Activated naive CD4-positive, alpha-beta T cell treated with anti-CD3 and anti-CD28 coated beads for 36 hours (primary cell): ENCODE results near the gene ELANE. TPM values are rescaled to one million over a fixed set of nuclear protein-coding genes. Genes with fewer than 3 reads are reported as not detected.
"Not testable (repeated sequence)": the region's sequence is repeated elsewhere in the genome, so short reads cannot be mapped to it uniquely, and the experiment has no call there.

Experiments used
- CTCF ChIA-PET: fragments of 350-600 bp; sonication (Branson Sonifier 250); formaldehyde crosslinking; loops from one replicate; lab custom pipeline; 2021; ENCODE audit warnings: antibody characterized with exemption; lab: Charles Lee
- DNase-seq: peaks from one replicate; pipeline ENCODE4 v3.0.0-alpha.2; 2020
- H3K27ac Mint-ChIP-seq: one replicate; pipeline ENCODE4 v1.8.0; 2021; ENCODE audit warnings: mild to moderate bottlenecking, mixed read lengths
- H3K27me3 Mint-ChIP-seq: one replicate; pipeline ENCODE4 v1.8.0; 2021; ENCODE audit warnings: low read depth, mixed read lengths
- H3K36me3 Mint-ChIP-seq: one replicate; pipeline ENCODE4 v1.8.0; 2021; ENCODE audit warnings: low read depth, mixed read lengths
- H3K4me1 Mint-ChIP-seq: one replicate; pipeline ENCODE4 v1.8.0; 2021; ENCODE audit warnings: low read depth, mixed read lengths
- H3K4me3 Mint-ChIP-seq: one replicate; pipeline ENCODE4 v1.8.0; 2021; ENCODE audit warnings: mild to moderate bottlenecking, moderate library complexity, mixed read lengths
- H3K9me3 Mint-ChIP-seq: one replicate; pipeline ENCODE4 v1.8.0; 2021; ENCODE audit warnings: mixed read lengths
- intact Hi-C: fragments of 100-400 bp; cut with micrococcal nuclease; formaldehyde crosslinking; loops from one replicate; pipeline ENCODE4 v1.15.1; 2023
- total RNA-seq, 2 experiments: library from RNA; stranded (reverse); gene quantifications; one replicate each; pipeline ENCODE4 v1.2.3, GENCODE V29; 2021

The ELANE gene
- total RNA-seq, 2 experiments from 2014 or later, result not detected

DNA sequence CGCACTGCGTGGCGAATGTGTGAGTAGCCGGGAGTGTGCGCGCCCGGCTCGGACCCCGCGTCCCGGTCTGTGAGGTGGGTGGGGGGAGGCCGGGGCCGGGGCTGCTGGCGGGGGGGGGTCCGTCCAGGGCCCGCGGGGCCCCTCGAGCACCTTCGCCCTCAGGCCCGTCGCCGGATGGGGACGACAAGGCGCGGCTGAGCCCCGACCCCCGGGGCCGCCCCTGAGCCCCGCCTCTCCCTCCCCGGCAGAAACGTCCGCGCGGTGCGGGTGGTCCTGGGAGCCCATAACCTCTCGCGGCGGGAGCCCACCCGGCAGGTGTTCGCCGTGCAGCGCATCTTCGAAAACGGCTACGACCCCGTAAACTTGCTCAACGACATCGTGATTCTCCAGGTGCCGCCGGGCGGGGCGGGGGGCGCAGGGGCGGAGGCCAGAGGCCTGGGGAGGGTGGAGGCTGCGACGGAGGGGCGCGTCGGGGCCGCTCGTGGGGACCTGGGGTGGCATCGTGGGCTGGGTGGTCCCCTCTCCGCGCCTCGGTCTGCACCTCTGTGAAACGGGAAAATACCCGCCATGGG lies 997 bp downstream of the ELANE start:
- H3K36me3 Mint-ChIP-seq, result no peaks in the 10 kb centered on the region
- no peak overlapping the region for H3K4me3 Mint-ChIP-seq
- H3K9me3 Mint-ChIP-seq, result no peaks in the 10 kb centered on the region
- no peaks in the 10 kb centered on the region for H3K4me1 Mint-ChIP-seq
- intact Hi-C loops, result no loop called here
- peaks cover 21% of the 10 kb centered on the region for H3K27me3 Mint-ChIP-seq
- H3K27ac Mint-ChIP-seq, result no peak overlapping the region
- no peak for DNase-seq
- CTCF ChIA-PET, result no interaction called here

DNA sequence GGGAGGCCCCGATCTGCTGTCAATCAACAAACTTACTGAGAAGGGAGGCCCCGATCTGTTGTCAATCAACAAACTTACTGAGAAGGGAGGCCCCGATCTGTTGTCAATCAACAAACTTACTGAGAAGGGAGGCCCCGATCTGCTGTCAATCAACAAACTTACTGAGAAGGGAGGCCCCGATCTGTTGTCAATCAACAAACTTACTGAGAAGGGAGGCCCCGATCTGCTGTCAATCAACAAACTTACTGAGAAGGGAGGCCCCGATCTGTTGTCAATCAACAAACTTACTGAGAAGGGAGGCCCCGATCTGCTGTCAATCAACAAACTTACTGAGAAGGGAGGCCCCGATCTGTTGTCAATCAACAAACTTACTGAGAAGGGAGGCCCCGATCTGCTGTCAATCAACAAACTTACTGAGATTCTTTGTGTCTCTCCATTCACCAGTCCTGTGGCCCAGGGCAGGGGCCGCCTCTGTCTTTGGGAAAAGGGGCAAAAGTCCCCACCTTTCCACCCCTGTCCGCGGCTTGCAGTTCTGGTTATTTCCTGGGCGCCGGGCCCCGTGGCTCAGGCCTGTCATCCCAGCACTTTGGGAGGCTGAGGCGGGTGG lies 1.6 kb downstream of the ELANE start:
- H3K4me3 Mint-ChIP-seq, DNase-seq, CTCF ChIA-PET, intact Hi-C loops, H3K9me3 Mint-ChIP-seq, H3K36me3 Mint-ChIP-seq, H3K27ac Mint-ChIP-seq, H3K4me1 Mint-ChIP-seq: not testable (repeated sequence)
- peaks cover 16% of the 10 kb centered on the region for H3K27me3 Mint-ChIP-seq

DNA sequence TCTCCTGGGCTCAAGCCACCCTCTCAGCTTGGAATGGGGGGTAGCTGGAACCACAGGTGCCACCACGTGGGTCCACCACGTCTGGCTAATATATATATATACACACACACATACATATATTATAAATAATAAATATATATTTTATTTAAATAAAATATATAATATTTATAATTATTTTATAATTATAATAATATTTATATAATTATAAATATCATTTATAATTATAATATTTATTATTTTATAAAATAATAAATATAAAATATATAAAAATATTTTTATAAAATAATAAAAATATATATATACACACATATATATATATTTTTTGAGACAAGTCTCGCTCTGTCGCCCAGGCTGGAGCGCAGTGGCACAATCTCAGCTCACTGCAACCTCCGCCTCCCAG lies 2.4 kb downstream of the ELANE start:
- intact Hi-C loops, result no loop called here
- Mint-ChIP-seq H3K4me3 (no peak overlapping the region), H3K27ac (no peak overlapping the region), H3K9me3 (no peaks in the 10 kb centered on the region), H3K27me3 (peaks cover 13% of the 10 kb centered on the region), H3K4me1 (no peaks in the 10 kb centered on the region), H3K36me3 (no peaks in the 10 kb centered on the region)
- no peak for DNase-seq
- CTCF ChIA-PET, result interaction anchor here (0.7 kb wide), 1 partner anchor 117 kb away, joined by 3 read pairs; no protein-coding TSS in a partner anchor

DNA sequence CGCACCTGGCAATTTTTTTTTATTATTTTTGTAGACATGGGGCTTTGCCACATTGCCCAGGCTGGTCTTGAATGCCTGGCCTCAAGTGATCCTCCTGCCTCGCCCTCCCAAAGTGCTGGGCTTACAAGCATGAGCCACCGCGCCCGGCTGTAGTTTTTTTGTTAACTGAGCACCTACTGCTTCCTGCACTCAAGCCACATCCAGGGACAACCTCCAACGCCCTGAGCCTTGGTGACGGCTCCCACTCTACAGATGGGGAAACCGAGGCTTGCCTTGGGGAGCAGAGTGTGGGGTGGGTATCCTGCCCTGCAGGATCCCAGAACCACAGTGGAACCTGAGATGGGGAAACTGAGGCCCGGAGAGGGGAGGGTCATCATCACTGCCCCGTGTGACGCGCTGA lies 3.0 kb downstream of the ELANE start:
- Mint-ChIP-seq H3K9me3 (no peaks in the 10 kb centered on the region), H3K4me3 (no peak overlapping the region), H3K4me1 (no peaks in the 10 kb centered on the region), H3K36me3 (no peaks in the 10 kb centered on the region), H3K27me3 (peaks cover 7% of the 10 kb centered on the region), H3K27ac (no peak overlapping the region)
- intact Hi-C loops, result no loop called here
- no peak for DNase-seq
- CTCF ChIA-PET, result no interaction called here

DNA sequence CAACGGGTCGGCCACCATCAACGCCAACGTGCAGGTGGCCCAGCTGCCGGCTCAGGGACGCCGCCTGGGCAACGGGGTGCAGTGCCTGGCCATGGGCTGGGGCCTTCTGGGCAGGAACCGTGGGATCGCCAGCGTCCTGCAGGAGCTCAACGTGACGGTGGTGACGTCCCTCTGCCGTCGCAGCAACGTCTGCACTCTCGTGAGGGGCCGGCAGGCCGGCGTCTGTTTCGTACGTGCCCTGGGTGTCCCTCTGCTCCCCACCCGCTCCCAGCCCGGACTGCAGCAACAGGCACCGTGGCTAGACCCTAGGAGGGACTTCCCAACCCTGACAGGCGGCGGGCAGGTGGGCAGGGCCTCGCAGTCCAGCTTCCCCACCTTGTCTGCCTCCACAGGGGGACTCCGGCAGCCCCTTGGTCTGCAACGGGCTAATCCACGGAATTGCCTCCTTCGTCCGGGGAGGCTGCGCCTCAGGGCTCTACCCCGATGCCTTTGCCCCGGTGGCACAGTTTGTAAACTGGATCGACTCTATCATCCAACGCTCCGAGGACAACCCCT lies 3.5 kb downstream of the ELANE start:
- H3K36me3 Mint-ChIP-seq, result no peaks in the 10 kb centered on the region
- intact Hi-C loops, result no loop called here

DNA sequence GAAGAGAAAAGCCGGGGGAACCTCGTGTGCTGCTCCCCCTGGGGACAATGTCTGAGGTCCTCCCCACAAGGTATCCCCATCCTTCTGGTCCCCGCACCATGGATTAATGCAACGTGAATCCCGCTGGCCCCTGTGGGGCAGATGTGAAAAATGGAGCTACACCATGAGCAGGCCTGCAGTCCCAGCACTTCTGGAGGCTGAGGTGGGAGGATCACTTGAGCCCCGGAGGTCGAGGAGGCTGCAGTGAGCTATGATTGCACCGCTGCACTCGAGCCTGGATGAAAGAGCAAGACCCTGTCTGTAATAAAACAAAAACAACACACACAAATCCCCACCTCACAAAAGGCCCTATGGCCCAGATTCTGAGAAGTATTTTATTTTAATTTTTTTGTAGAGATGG lies 6.2 kb downstream of the ELANE start:
- Mint-ChIP-seq H3K4me3 (no peak overlapping the region), H3K9me3 (no peaks in the 10 kb centered on the region), H3K27ac (no peak overlapping the region), H3K36me3 (no peaks in the 10 kb centered on the region), H3K4me1 (peaks cover 6% of the 10 kb centered on the region), H3K27me3 (peaks cover 3% of the 10 kb centered on the region)
- intact Hi-C loops, result no loop called here
- CTCF ChIA-PET, result interaction anchor here (0.6 to 1.5 kb wide), 2 partner anchors 24 to 85 kb away, joined by 3 to 4 read pairs; no protein-coding TSS in a partner anchor
- no peak for DNase-seq

More for the DNA sequence above, 3.5 kb downstream of the ELANE start:
- Mint-ChIP-seq H3K4me1 (no peaks in the 10 kb centered on the region), H3K9me3 (no peaks in the 10 kb centered on the region), H3K27ac (no peak overlapping the region), H3K4me3 (no peak overlapping the region), H3K27me3 (peaks cover 6% of the 10 kb centered on the region)
- CTCF ChIA-PET, result interaction anchor here (0.9 to 1.1 kb wide), 2 partner anchors 9 to 141 kb away, joined by 3 read pairs; no protein-coding TSS in a partner anchor
- DNase-seq, result no peak

DNA sequence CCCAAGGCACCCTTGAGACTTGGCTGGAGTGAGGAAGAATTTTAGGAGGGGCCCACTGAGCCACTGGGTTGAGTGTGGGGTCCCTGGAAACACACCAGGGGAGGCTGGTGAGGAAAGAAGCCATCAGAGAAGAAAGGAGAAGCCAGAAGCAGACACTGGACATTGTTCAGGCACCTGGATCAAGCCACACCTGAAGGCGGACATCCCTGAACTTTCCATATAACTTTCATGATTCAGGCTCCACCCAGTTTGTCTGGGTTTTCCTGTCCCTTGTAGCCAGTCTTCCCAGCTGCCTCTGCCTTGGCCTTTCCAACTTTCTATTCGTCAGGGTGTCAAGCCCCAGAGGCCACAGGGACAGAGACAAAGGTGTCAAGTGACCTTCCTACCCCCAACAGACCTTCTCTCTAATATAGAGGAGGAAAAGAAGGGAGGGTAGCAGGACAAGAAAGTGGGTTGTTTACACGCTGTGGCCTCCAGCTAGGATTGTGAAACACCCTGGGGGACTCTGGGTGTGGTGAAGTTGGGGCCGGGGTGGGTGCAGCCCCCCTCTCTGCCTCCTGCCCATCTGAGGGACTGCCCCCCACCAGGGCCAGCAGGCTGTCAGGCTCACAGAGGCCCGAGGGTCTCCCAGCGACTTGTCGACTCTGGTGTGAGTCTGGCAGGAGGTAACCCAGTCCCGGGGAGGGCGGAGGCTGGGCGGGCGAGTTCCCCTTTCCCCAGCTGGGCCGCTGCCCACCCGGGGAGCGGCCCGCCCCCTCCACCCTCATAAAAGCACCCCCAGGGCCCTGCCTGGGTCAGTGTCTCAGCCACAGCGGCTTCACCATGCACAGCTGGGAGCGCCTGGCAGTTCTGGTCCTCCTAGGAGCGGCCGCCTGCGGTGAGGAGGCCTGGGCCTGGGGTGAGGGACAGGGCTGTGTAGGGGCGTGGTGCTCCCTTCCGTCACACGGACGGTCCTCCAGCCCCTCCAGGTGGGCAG lies 7.1 kb downstream of the ELANE start, which contains the start of gene CFD:
Gene CFD (plus strand): TSS at position 797 of the 976 bp plus-strand sequence. CDS start 26 bp downstream, at position 823.
- CTCF ChIA-PET, result interaction anchor here (0.6 to 1.5 kb wide), 2 partner anchors 24 to 86 kb away, joined by 3 to 4 read pairs; no protein-coding TSS in a partner anchor
- Mint-ChIP-seq H3K36me3 (no peaks in the 10 kb centered on the region), H3K4me3 (peak within 1 kb of the TSS; percentile 27), H3K27me3 (peaks cover 6% of the 10 kb centered on the region), H3K27ac (no peak within 1 kb of the TSS), H3K4me1 (peaks cover 13% of the 10 kb centered on the region), H3K9me3 (no peaks in the 10 kb centered on the region)
- intact Hi-C loops, result no loop called here
- no peak for DNase-seq

DNA sequence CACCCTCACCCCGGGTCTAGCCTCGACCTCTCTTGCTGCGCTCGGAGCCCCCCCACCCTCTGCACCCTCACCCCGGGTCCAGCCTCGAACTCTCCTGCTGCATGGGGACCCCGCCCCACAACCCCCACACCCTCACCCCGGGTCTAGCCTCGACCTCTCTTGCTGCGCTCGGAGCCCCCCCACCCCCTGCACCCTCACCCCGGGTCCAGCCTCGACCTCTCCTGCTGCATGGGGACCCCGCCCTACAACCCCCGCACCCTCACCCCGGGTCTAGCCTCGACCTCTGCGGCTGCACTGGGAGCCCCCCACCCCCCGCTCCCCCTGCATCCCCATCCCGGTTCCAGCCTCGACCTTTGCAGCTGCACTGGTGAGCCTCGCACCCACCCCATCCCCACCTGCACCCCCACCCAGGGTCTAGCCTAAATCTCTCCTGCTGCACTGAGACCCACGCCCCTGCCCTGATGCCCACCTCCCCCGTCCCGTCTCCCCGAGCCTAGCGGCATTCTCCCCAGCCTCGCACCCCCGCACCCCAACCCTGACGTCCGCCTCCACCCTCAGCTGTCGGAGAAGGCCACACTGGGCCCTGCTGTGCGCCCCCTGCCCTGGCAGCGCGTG lies 9.1 kb downstream of the ELANE start:
- Mint-ChIP-seq H3K4me1 (peaks cover 13% of the 10 kb centered on the region), H3K4me3 (no peak overlapping the region), H3K27ac (no peak overlapping the region), H3K36me3 (no peaks in the 10 kb centered on the region), H3K9me3 (no peaks in the 10 kb centered on the region), H3K27me3 (peaks cover 6% of the 10 kb centered on the region)
- intact Hi-C loops, result no loop called here
- no peak for DNase-seq
- CTCF ChIA-PET, result no interaction called here

DNA sequence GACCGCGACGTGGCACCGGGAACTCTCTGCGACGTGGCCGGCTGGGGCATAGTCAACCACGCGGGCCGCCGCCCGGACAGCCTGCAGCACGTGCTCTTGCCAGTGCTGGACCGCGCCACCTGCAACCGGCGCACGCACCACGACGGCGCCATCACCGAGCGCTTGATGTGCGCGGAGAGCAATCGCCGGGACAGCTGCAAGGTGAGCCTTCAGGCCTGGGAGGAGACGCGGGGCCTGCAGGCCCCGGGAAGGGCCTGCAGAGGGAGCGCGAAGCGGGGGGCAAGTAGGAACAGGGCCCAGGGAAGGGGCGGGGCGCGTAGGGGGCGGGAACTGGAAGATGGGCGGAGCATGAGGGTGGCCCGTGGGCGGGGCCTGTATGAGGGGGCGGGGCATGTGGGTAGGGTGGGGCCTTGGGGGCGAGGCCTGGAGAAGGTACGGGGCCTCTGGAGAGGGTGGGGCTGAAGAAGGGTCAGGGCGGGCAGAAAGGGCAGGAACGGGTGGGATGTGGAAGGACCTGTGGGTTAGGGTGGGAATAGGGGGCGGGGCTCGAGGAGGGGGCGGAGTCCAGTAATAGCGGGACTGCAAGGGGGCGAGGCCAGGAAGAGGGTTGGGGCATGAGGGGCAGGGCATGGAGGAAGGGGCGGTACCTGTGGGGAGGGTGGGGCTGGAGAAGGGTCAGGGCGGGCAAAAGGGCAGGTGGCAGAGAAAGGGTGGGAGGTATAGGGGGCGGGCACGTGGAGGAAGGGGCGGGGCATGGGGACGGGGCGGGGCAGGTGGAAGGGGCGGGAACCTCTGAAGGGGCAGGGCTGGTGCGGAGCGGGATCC lies 9.9 kb downstream of the ELANE start:
- Mint-ChIP-seq H3K36me3 (no peaks in the 10 kb centered on the region), H3K27me3 (peaks cover 6% of the 10 kb centered on the region), H3K9me3 (no peaks in the 10 kb centered on the region), H3K27ac (no peak overlapping the region), H3K4me1 (peaks cover 13% of the 10 kb centered on the region), H3K4me3 (peak overlapping the region; percentile 51)
- intact Hi-C loops, result loop anchor here (1.0 to 2.0 kb wide), 3 partner anchors 65 to 123 kb away; partner anchors contain the start of genes PTBP1 and WDR18
- peak; percentile 74 for DNase-seq
- CTCF ChIA-PET, result interaction anchor here (2.5 to 3.6 kb wide), 2 partner anchors 53 to 58 kb away, joined by 21 to 23 read pairs; partner anchors contain the start of gene KISS1R

DNA sequence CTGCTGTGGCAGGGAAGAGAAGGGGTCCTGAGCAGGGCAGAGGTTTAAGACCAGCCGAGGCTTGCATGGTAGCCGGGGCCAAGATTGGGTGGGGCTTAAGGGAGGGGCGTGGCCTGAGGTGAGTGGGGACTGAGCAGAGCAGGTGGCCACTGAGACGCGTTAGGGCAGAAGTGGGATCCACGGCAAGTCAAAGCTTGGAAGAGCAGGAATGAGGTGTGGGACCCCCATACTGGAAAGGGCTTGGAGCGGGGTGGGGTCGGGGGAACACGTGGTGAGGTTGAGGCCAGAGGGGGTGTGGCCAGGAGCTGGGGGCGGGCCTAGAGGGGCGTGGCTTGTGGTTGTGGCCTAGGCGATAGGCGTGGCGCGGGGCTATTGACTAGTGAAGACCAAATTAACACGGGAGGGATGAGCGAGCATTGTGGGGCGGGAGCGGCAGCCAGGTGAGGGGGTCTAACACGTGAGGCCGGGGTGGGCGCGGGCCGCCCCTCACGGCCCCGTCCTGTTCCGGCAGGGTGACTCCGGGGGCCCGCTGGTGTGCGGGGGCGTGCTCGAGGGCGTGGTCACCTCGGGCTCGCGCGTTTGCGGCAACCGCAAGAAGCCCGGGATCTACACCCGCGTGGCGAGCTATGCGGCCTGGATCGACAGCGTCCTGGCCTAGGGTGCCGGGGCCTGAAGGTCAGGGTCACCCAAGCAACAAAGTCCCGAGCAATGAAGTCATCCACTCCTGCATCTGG lies 10.6 kb downstream of the ELANE start:
- Mint-ChIP-seq H3K9me3 (no peaks in the 10 kb centered on the region), H3K27ac (no peak overlapping the region), H3K27me3 (peaks cover 6% of the 10 kb centered on the region), H3K36me3 (peaks cover 3% of the 10 kb centered on the region), H3K4me1 (peaks cover 13% of the 10 kb centered on the region), H3K4me3 (peak overlapping the region; percentile 51)
- CTCF ChIA-PET, result interaction anchor here (0.7 to 3.6 kb wide), 9 partner anchors 30 to 206 kb away, joined by 3 to 23 read pairs (median 5); partner anchors contain the start of genes KISS1R, MED16 and RNU6-9
- peak; percentile 85 for DNase-seq
- intact Hi-C loops, result loop anchor here (1.0 to 2.0 kb wide), 4 partner anchors 55 to 122 kb away; partner anchors contain the start of genes KISS1R, PTBP1 and WDR18
